IMR-90 (cell line): Measurements from ENCODE around the gene ESRRG. TPM values are rescaled to one million over a fixed set of nuclear protein-coding genes. Genes with fewer than 3 reads are reported as not detected.

Experiments
- ATAC-seq: fragments of 200-7000 bp; cut with Tn5 transposase; 2 replicates; pipeline ENCODE4 v1.9.1; 2020; ENCODE audit warnings: low read depth, mild to moderate bottlenecking, moderate library complexity
- BruUV-seq: library from RNA; stranded (reverse); fragments of 400-500 nt; replicated peaks from 2 replicates; lab custom pipeline; 2021; lab: Mats Ljungman, UMichigan
- CTCF ChIA-PET: fragments of 300-600 bp; formaldehyde crosslinking; extraction: SDS; loops from one replicate; lab custom pipeline; 2021; ENCODE audit warnings: antibody characterized with exemption; lab: Yijun Ruan, JAX
- POLR2A ChIA-PET: fragments of 300-600 bp; sonication (Branson Sonifier 250); formaldehyde crosslinking; loops from one replicate; lab custom pipeline; 2022; ENCODE audit warnings: antibody characterized with exemption; ENCODE audit not compliant: unreplicated experiment; lab: Charles Lee
- DNase-seq: peaks from one replicate; pipeline ENCODE4 v3.0.0; 2013
- H2AFZ ChIP-seq: replicated peaks from 2 replicates; pipeline ENCODE3; 2013; ENCODE audit warnings: low read length, mild to moderate bottlenecking; ENCODE audit not compliant: poor library complexity
- H2AK5ac ChIP-seq: 2 replicates; pipeline ENCODE4 v1.6.1; 2013; ENCODE audit warnings: low read depth, low read length, inconsistent platforms
- H2AK9ac ChIP-seq: replicated peaks from 2 replicates; pipeline ENCODE3; 2013; ENCODE audit warnings: mild to moderate bottlenecking, low read depth, low read length, moderate library complexity; ENCODE audit not compliant: poor library complexity
- H2BK120ac ChIP-seq: 2 replicates; pipeline ENCODE4 v1.6.1; 2013; ENCODE audit warnings: low read depth, low read length, inconsistent platforms
- H2BK15ac ChIP-seq: 3 replicates; pipeline ENCODE4 v1.6.1; 2013; ENCODE audit warnings: low read depth, low read length, inconsistent platforms
- H2BK20ac ChIP-seq: 2 replicates; pipeline ENCODE4 v1.6.1; 2013; ENCODE audit warnings: low read depth, mild to moderate bottlenecking, inconsistent platforms, low read length, moderate library complexity
- H2BK5ac ChIP-seq: 2 replicates; pipeline ENCODE4 v1.6.1; 2013; ENCODE audit warnings: mild to moderate bottlenecking, low read depth, low read length, inconsistent platforms; ENCODE audit not compliant: poor library complexity, severe bottlenecking
- H3K14ac ChIP-seq: replicated peaks from 2 replicates; pipeline ENCODE4 v1.6.1; 2013; ENCODE audit warnings: low read depth, low read length, inconsistent platforms
- H3K18ac ChIP-seq: 2 replicates; pipeline ENCODE4 v1.6.1; 2013; ENCODE audit warnings: low read depth, low read length, control low read depth
- H3K23ac ChIP-seq: 2 replicates; pipeline ENCODE4 v1.6.1; 2013; ENCODE audit warnings: low read depth, low read length, inconsistent platforms
- H3K27ac ChIP-seq: 2 replicates; pipeline ENCODE4 v1.5.1; 2013; ENCODE audit warnings: mild to moderate bottlenecking, control low read depth, low read length; ENCODE audit not compliant: insufficient read depth
- H3K27me3 ChIP-seq: 2 replicates; pipeline ENCODE4 v1.6.1; 2013; ENCODE audit warnings: low read length; ENCODE audit not compliant: control insufficient read depth, insufficient read depth
- H3K36me3 ChIP-seq: 2 replicates; pipeline ENCODE4 v1.6.1; 2013; ENCODE audit warnings: low read length, mixed read lengths; ENCODE audit not compliant: control insufficient read depth, insufficient read depth
- H3K4ac ChIP-seq: 2 replicates; pipeline ENCODE4 v1.6.1; 2013; ENCODE audit warnings: low read depth, low read length, inconsistent platforms
- H3K4me1 ChIP-seq: 2 replicates; pipeline ENCODE4 v1.6.1; 2013; ENCODE audit warnings: low read length, mixed read lengths; ENCODE audit not compliant: control insufficient read depth, insufficient read depth
- H3K4me2 ChIP-seq: 2 replicates; pipeline ENCODE4 v1.6.1; 2013; ENCODE audit warnings: low read depth, mild to moderate bottlenecking, control low read depth, low read length, moderate library complexity
- H3K4me3 ChIP-seq: 2 replicates; pipeline ENCODE4 v1.5.1; 2013; ENCODE audit warnings: low read depth, mild to moderate bottlenecking, control low read depth, low read length, moderate library complexity; ENCODE audit not compliant: insufficient read depth
- H3K56ac ChIP-seq: 2 replicates; pipeline ENCODE4 v1.6.1; 2013; ENCODE audit warnings: low read length, inconsistent platforms; ENCODE audit not compliant: insufficient read depth; ENCODE audit errors: extremely low read depth
- H3K79me1 ChIP-seq, 2 experiments: 2 replicates each; pipeline ENCODE4 v1.6.1; 2013; ENCODE audit warnings: low read length in 2 of 2, inconsistent platforms in 1 of 2, low read depth in 1 of 2
- H3K9ac ChIP-seq: 2 replicates; pipeline ENCODE4 v1.6.1; 2013; ENCODE audit warnings: low read depth, low read length, control low read depth
- H3K9me1 ChIP-seq: 2 replicates; pipeline ENCODE4 v1.6.1; 2013; ENCODE audit warnings: low read length, inconsistent platforms; ENCODE audit not compliant: insufficient read depth
- H3K9me3 ChIP-seq: 2 replicates; pipeline ENCODE4 v1.6.1; 2013; ENCODE audit warnings: low read length; ENCODE audit not compliant: control insufficient read depth, insufficient read depth
- H4K20me1 ChIP-seq: 2 replicates; pipeline ENCODE4 v1.6.1; 2013; ENCODE audit warnings: low read length, inconsistent platforms; ENCODE audit not compliant: insufficient read depth
- H4K5ac ChIP-seq: 2 replicates; pipeline ENCODE4 v1.6.1; 2013; ENCODE audit warnings: mild to moderate bottlenecking, low read depth, low read length, control low read depth
- H4K8ac ChIP-seq, 2 experiments: 2 replicates each; pipeline ENCODE4 v1.6.1; 2013; ENCODE audit warnings: low read depth in 2 of 2, low read length in 2 of 2, control low read depth in 1 of 2, inconsistent platforms in 1 of 2
- H4K91ac ChIP-seq: 2 replicates; pipeline ENCODE4 v1.6.1; 2013; ENCODE audit warnings: low read depth, low read length, inconsistent platforms; ENCODE audit not compliant: insufficient read depth
- BHLHE40 ChIP-seq: fragments of 150-350 bp; IDR thresholded peaks from 2 replicates; pipeline ENCODE4 v1.6.1; 2016; ENCODE audit warnings: mild to moderate bottlenecking, low read depth, low read length
- CEBPB ChIP-seq: IDR thresholded peaks from 2 replicates; pipeline ENCODE4 v1.6.1; 2012; ENCODE audit warnings: low read depth, low read length, improper control_type of control experiment
- CHD1 ChIP-seq: IDR thresholded peaks from 2 replicates; pipeline ENCODE4 v1.6.1; 2012; ENCODE audit warnings: low read depth, low read length, improper control_type of control experiment
- CTCF ChIP-seq: conservative IDR thresholded peaks from 2 replicates; pipeline ENCODE4 v1.5.1; 2012; ENCODE audit warnings: mild to moderate bottlenecking, low read depth, low read length, improper control_type of control experiment
- MAFK ChIP-seq: IDR thresholded peaks from 2 replicates; pipeline ENCODE4 v1.6.1; 2012; ENCODE audit warnings: low read depth, low read length, improper control_type of control experiment
- MXI1 ChIP-seq: IDR thresholded peaks from 2 replicates; pipeline ENCODE4 v1.6.1; 2012; ENCODE audit warnings: low read depth, mild to moderate bottlenecking, low read length, moderate library complexity, borderline replicate concordance
- POLR2A ChIP-seq: IDR thresholded peaks from 2 replicates; pipeline ENCODE4 v1.6.1; 2012; ENCODE audit warnings: mild to moderate bottlenecking, low read depth, low read length
- RAD21 ChIP-seq: IDR thresholded peaks from 2 replicates; pipeline ENCODE4 v1.6.1; 2012; ENCODE audit warnings: low read length, improper control_type of control experiment
- RCOR1 ChIP-seq: IDR thresholded peaks from 2 replicates; pipeline ENCODE4 v1.6.1; 2012; ENCODE audit warnings: mild to moderate bottlenecking, low read length, improper control_type of control experiment; ENCODE audit not compliant: insufficient replicate concordance
- RFX5 ChIP-seq: IDR thresholded peaks from 2 replicates; pipeline ENCODE4 v1.8.0; 2012; ENCODE audit warnings: low read depth, mild to moderate bottlenecking, low read length, moderate library complexity
- SMC3 ChIP-seq: fragments of 150-350 bp; IDR thresholded peaks from 2 replicates; pipeline ENCODE4 v1.6.1; 2016; ENCODE audit warnings: low read depth, mild to moderate bottlenecking, antibody characterized with exemption, low read length, moderate library complexity
- WGBS, 2 experiments: methylation state at CpG; one replicate each; pipeline versions ENCODE4 v1.1.5 to v1.1.7; 2013; ENCODE audit warnings: missing lambda C conversion rate in 2 of 2; ENCODE audit not compliant: insufficient read length in 1 of 2; ENCODE audit errors: extremely low coverage in 2 of 2; 5-methylcytosine and 5-hydroxymethylcytosine counted together
- dilution Hi-C: fragments of 300-500 bp; cut with HindIII; formaldehyde crosslinking; loops from one replicate; pipeline ENCODE4 v1.14.3; 2018; ENCODE audit warnings: low sequenced_read_pairs; ENCODE audit not compliant: unreplicated experiment
- in situ Hi-C: fragments of 300-500 bp; cut with MboI; formaldehyde crosslinking; loops from 3 replicates; pipeline ENCODE4 v1.14.3; 2019; ENCODE audit warnings: low sequenced_read_pairs, inconsistent platforms, mixed read lengths
- intact Hi-C: fragments of 100-400 bp; cut with micrococcal nuclease; formaldehyde crosslinking; loops from 2 replicates; pipeline ENCODE4 v1.10.0; 2022
- polyA plus RNA-seq, 3 experiments: library from polyadenylated mRNA; depleted of rRNA; stranded (reverse); fragments of >200 nt; gene quantifications; 2 replicates each; pipeline ENCODE4 v1.2.3, GENCODE V29; 2012; ENCODE audit warnings: low replicate concordance in 1 of 3
- total RNA-seq: library from RNA; depleted of rRNA; stranded (reverse); fragments of >200 nt; gene quantifications from 2 replicates; pipeline ENCODE4 v1.2.3, GENCODE V29; 2012

ESRRG gene
- total and polyA plus RNA-seq, 2 of the 4 experiments (the other 2 are of a cell fraction), result 0.17 to 0.54 TPM

- H3K9ac ChIP-seq, result no peak overlapping the region
- ChIA-PET CTCF (no interaction called here), POLR2A (no interaction called here)
- H4K8ac ChIP-seq, result no peak overlapping the region
- H3K56ac ChIP-seq, result no peak overlapping the region
- H3K27me3 ChIP-seq, result no peaks in the 10 kb centered on the region
- no peak overlapping the region for H2BK15ac ChIP-seq
- H3K18ac ChIP-seq, result peak overlapping the region; percentile 75
- no peak overlapping the region for H3K23ac ChIP-seq
- WGBS, 2 experiments, result no CpG with 5 or more reads among the region's 2 CpGs
- H3K4me2 ChIP-seq, result no peak overlapping the region
- no peak overlapping the region for H2AK5ac ChIP-seq
- no peak overlapping the region for H3K14ac ChIP-seq
- no peaks in the 10 kb centered on the region for H4K20me1 ChIP-seq
- peaks cover 2% of the 10 kb centered on the region; the same call in 1 of the 2 replicates for H3K4me1 ChIP-seq
- no peaks in the 10 kb centered on the region for H3K9me3 ChIP-seq
- DNase-seq (no peak), ATAC-seq (no peak)
- no peaks in the 10 kb centered on the region for H3K36me3 ChIP-seq
- BruUV-seq, result no TSS peak
- H3K9me1 ChIP-seq, result no peaks in the 10 kb centered on the region
- dilution Hi-C loops (no loop called here), intact Hi-C loops (no loop called here), in situ Hi-C loops (no loop called here)
- H4K91ac ChIP-seq, result no peak overlapping the region
- no peak overlapping the region for H2BK20ac ChIP-seq
- no peak overlapping the region for H3K27ac ChIP-seq
- TF ChIP-seq RFX5, result no peak
- TF ChIP-seq RCOR1, result no peak
- TF ChIP-seq CEBPB, result no peak
- TF ChIP-seq MAFK, result no peak
- TF ChIP-seq RAD21, result no peak
- no peak for TF ChIP-seq POLR2A
- no peak for TF ChIP-seq BHLHE40
- no peak for TF ChIP-seq SMC3
- TF ChIP-seq CHD1, result no peak
- TF ChIP-seq MXI1, result no peak
- TF ChIP-seq CTCF, result no peak
- no peaks in the 10 kb centered on the region for H3K79me1 ChIP-seq
- no peak overlapping the region for H2BK120ac ChIP-seq
- H2BK5ac ChIP-seq, result no peak overlapping the region
- H2AK9ac ChIP-seq, result no peak overlapping the region
- H2AFZ ChIP-seq, result no peak overlapping the region
- no peak overlapping the region for H3K4me3 ChIP-seq
- no peak overlapping the region; the same call in 1 of the 2 replicates for H4K5ac ChIP-seq
- no peak overlapping the region for H3K4ac ChIP-seq
Measured at GRCh38 chr1:216666441-216666840, 56.8 kb downstream of the ESRRG start.
